Uterus (tissue), 2 donors: ENCODE data around the gene SCN1B.

Experiments
- CTCF ChIP-seq, 4 experiments: fragments of 200-600 bp in 2 of 4; fragments of 450-650 bp in 2 of 4; sonication (generic) in 2 of 4; IDR thresholded peaks; one replicate each; pipeline ENCODE4 v1.5.1; 2016 to 2019; ENCODE audit warnings: antibody characterized with exemption in 4 of 4, mild to moderate bottlenecking in 2 of 4, moderate library complexity in 1 of 4
- POLR2A ChIP-seq, 2 donors: fragments of 450-650 bp; IDR thresholded peaks; one replicate each; pipeline ENCODE4 v1.6.1; 2016; ENCODE audit warnings: antibody characterized with exemption in 2 of 2, mild to moderate bottlenecking in 1 of 2, moderate library complexity in 1 of 2

DNA sequence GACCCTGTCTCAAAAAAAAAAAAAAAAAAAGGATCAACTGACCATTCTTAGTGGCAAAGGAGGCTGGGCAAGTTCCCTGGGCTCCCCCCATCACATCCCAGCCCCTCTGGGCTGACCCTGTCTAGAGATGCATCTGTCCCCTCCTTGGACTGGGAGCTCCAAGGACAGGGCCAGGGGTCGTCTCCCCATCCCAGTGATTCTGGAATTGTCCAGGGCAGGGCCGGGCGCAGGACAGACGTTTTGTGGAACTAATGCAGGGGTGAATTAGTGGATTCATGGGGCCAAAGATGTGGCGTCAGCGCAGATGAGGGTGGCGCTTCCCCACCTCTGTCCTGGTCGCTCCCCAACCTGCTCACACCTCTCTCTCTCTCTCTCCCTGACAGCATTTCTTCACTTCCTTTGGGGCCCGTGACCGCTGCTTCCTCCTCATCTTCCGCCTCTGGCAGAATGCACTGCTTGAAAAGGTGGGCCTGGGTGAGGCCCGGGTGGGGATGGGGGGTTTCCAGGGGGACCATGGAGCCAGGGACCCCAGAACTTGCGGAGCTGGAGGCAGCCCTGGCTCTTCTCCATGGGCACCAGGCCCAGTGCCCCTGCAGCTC, 19.1 kb upstream of the SCN1B start:
- TF ChIP-seq CTCF (IDR thresholded peaks at IDR 0.05): no peak
- no peak for TF ChIP-seq POLR2A (IDR thresholded peaks at IDR 0.05)
